Activated CD4-positive, CD25-positive, alpha-beta regulatory T cell treated with anti-CD3 and anti-CD28 coated beads, Interleukin-2, amount 50 U/mL, for 72 hours (primary cell): ENCODE data around the gene CDK11A.
"Not testable (repeated sequence)": the region's sequence is repeated elsewhere in the genome, so short reads cannot be mapped to it uniquely, and the experiment has no call there.

Source experiments
- DNase-seq: peaks from one replicate; pipeline ENCODE4 v3.0.0; 2021

Gene CDK11A

GRCh38 chr1:1680912-1681273 lies 43.3 kb downstream of the CDK11A start:
- no peak for DNase-seq

GRCh38 chr1:1680031-1680911 lies 43.9 kb downstream of the CDK11A start:
- no peak for DNase-seq

- peak; percentile 68 for DNase-seq
Observed at GRCh38 chr1:1678581-1679380, 45.4 kb downstream of the CDK11A start.

GRCh38 chr1:1677718-1678580 lies 46.2 kb downstream of the CDK11A start:
- peak; percentile 36 for DNase-seq

GRCh38 chr1:1676087-1676486 lies 48.1 kb downstream of the CDK11A start:
- DNase-seq = not testable (repeated sequence)

- DNase-seq = not testable (repeated sequence)
Observed at GRCh38 chr1:1675218-1675617, 48.9 kb downstream of the CDK11A start.

GRCh38 chr1:1674806-1675205 lies 49.4 kb downstream of the CDK11A start:
- DNase-seq = not testable (repeated sequence)

- DNase-seq = no peak
Observed at GRCh38 chr1:1672181-1672965, 51.8 kb downstream of the CDK11A start.

- no peak for DNase-seq
Observed at GRCh38 chr1:1671365-1672119, 52.6 kb downstream of the CDK11A start.

- no peak for DNase-seq
Observed at GRCh38 chr1:1670866-1671265, 53.3 kb downstream of the CDK11A start.

- DNase-seq = no peak
Observed at GRCh38 chr1:1669468-1670440, 54.4 kb downstream of the CDK11A start.

- DNase-seq = no peak
Observed at GRCh38 chr1:1666526-1666925, 57.6 kb downstream of the CDK11A start.

- DNase-seq = peak; percentile 54
Observed at GRCh38 chr1:1665815-1666251, 58.3 kb downstream of the CDK11A start.

- no peak for DNase-seq
Observed at GRCh38 chr1:1664941-1665814, 59.0 kb downstream of the CDK11A start.

GRCh38 chr1:1664318-1664717 lies 59.8 kb downstream of the CDK11A start:
- DNase-seq = not testable (repeated sequence)

- not testable (repeated sequence) for DNase-seq
Observed at GRCh38 chr1:1662830-1663560, 61.2 kb downstream of the CDK11A start.

- DNase-seq = not testable (repeated sequence)
Observed at GRCh38 chr1:1662392-1662791, 61.8 kb downstream of the CDK11A start.
